HEK293 (cell line): ENCODE data around the gene FOXD1.
"Not testable (repeated sequence)": the region's sequence is repeated elsewhere in the genome, so short reads cannot be mapped to it uniquely, and the experiment has no call there.

Source experiments
- CTCF ChIA-PET: fragments of 350-600 bp; formaldehyde crosslinking; extraction: SDS; loops from one replicate; lab custom pipeline; 2021; ENCODE audit warnings: antibody characterized with exemption; lab: Yijun Ruan, JAX
- POLR2A ChIA-PET: fragments of 300-600 bp; formaldehyde crosslinking; extraction: SDS; loops from one replicate; lab custom pipeline; 2020; ENCODE audit warnings: antibody characterized with exemption, inconsistent platforms; lab: Yijun Ruan, JAX
- H3K27ac ChIP-seq: fragments of 200-500 bp; sonication (Bioruptor generic); 2 replicates; pipeline ENCODE4 v1.5.1; 2014; ENCODE audit warnings: low read depth, low read length, control low read depth, inconsistent platforms; ENCODE audit errors: extremely low read depth
- H3K36me3 ChIP-seq, 2 experiments: fragments of 200-500 bp in 1 of 2; sonication (Bioruptor generic) in 1 of 2; 1 replicate in 1 of 2; 2 replicates in 1 of 2; pipeline ENCODE4 v1.5.1; 2014 to 2017; ENCODE audit warnings: inconsistent platforms in 2 of 2, low read length in 2 of 2; ENCODE audit not compliant: control insufficient read depth in 2 of 2, insufficient read depth in 1 of 2
- H3K4me1 ChIP-seq: fragments of 200-500 bp; sonication (Bioruptor generic); 2 replicates; pipeline ENCODE4 v1.5.1; 2014; ENCODE audit warnings: mild to moderate bottlenecking, low read length, inconsistent platforms; ENCODE audit not compliant: control insufficient read depth, insufficient read depth
- H3K4me3 ChIP-seq: 2 replicates; pipeline ENCODE4 v1.5.1; 2011; ENCODE audit warnings: low read depth, mild to moderate bottlenecking, control low read depth, low read length, moderate library complexity
- H3K9me3 ChIP-seq: fragments of 200-500 bp; sonication (Bioruptor generic); 2 replicates; pipeline ENCODE4 v1.5.1; 2014; ENCODE audit warnings: low read depth, low read length, inconsistent platforms; ENCODE audit not compliant: control insufficient read depth, insufficient read depth
- BCL11A ChIP-seq: fragments of 450-650 bp; formaldehyde crosslinking; IDR thresholded peaks from 2 replicates; pipeline ENCODE4 v1.5.1; 2016; ENCODE audit warnings: low read depth, missing biosample characterization, missing genetic modification characterization
- BCL11B ChIP-seq: fragments of 450-650 bp; formaldehyde crosslinking; IDR thresholded peaks from 2 replicates; pipeline ENCODE4 v1.5.1; 2016; ENCODE audit warnings: low read depth, missing biosample characterization, missing genetic modification characterization
- GLI2 ChIP-seq: fragments of 450-650 bp; formaldehyde crosslinking; IDR thresholded peaks from 2 replicates; pipeline ENCODE4; 2017; ENCODE audit warnings: missing biosample characterization, missing genetic modification characterization, low read depth, borderline replicate concordance
- KLF16 ChIP-seq: fragments of 450-650 bp; formaldehyde crosslinking; IDR thresholded peaks from 2 replicates; pipeline ENCODE4 v1.5.1; 2017; ENCODE audit warnings: missing biosample characterization, missing genetic modification characterization
- MZF1 ChIP-seq: fragments of 450-650 bp; formaldehyde crosslinking; IDR thresholded peaks from 2 replicates; pipeline ENCODE4 v1.5.1; 2017; ENCODE audit warnings: missing biosample characterization, missing genetic modification characterization, borderline replicate concordance
- OSR2 ChIP-seq: fragments of 450-650 bp; formaldehyde crosslinking; IDR thresholded peaks from 2 replicates; pipeline ENCODE4 v1.5.1; 2016; ENCODE audit warnings: missing biosample characterization, missing genetic modification characterization
- OVOL3 ChIP-seq: fragments of 450-650 bp; formaldehyde crosslinking; IDR thresholded peaks from 2 replicates; pipeline ENCODE4 v1.5.1; 2016; ENCODE audit warnings: missing biosample characterization, missing genetic modification characterization
- PRDM6 ChIP-seq: fragments of 450-650 bp; formaldehyde crosslinking; IDR thresholded peaks from 2 replicates; pipeline ENCODE4 v1.5.1; 2017; ENCODE audit warnings: missing biosample characterization, missing genetic modification characterization
- YY1 ChIP-seq: fragments of 450-650 bp; formaldehyde crosslinking; IDR thresholded peaks from 2 replicates; pipeline ENCODE4 v1.5.1; 2018; ENCODE audit warnings: missing biosample characterization, missing genetic modification characterization
- ZBTB20 ChIP-seq: fragments of 450-650 bp; formaldehyde crosslinking; IDR thresholded peaks from 2 replicates; pipeline ENCODE4 v1.5.1; 2016; ENCODE audit warnings: missing biosample characterization, missing genetic modification characterization
- ZEB2 ChIP-seq: fragments of 450-650 bp; formaldehyde crosslinking; IDR thresholded peaks from 2 replicates; pipeline ENCODE4 v1.5.1; 2016; ENCODE audit warnings: missing biosample characterization, missing genetic modification characterization
- ZNF146 ChIP-seq: fragments of 450-650 bp; formaldehyde crosslinking; IDR thresholded peaks from 2 replicates; pipeline ENCODE4 v1.5.1; 2016; ENCODE audit warnings: missing biosample characterization, missing genetic modification characterization
- ZNF16 ChIP-seq: fragments of 450-650 bp; formaldehyde crosslinking; IDR thresholded peaks from 2 replicates; pipeline ENCODE4 v1.5.1; 2016; ENCODE audit warnings: low read depth, missing biosample characterization, missing genetic modification characterization
- ZNF214 ChIP-seq: fragments of 450-650 bp; formaldehyde crosslinking; IDR thresholded peaks from 2 replicates; pipeline ENCODE4 v1.5.1; 2017; ENCODE audit warnings: missing biosample characterization, mild to moderate bottlenecking, missing genetic modification characterization, borderline replicate concordance
- ZNF221 ChIP-seq: fragments of 450-650 bp; formaldehyde crosslinking; IDR thresholded peaks from 2 replicates; pipeline ENCODE4 v1.5.1; 2017; ENCODE audit warnings: missing biosample characterization, missing genetic modification characterization, borderline replicate concordance
- ZNF449 ChIP-seq: fragments of 450-650 bp; formaldehyde crosslinking; IDR thresholded peaks from 2 replicates; pipeline ENCODE4 v1.5.1; 2017; ENCODE audit warnings: missing biosample characterization, mild to moderate bottlenecking, missing genetic modification characterization, moderate library complexity
- ZNF513 ChIP-seq: fragments of 450-650 bp; IDR thresholded peaks from 2 replicates; pipeline ENCODE4 v1.5.1; 2018; ENCODE audit warnings: missing biosample characterization, missing genetic modification characterization
- ZNF580 ChIP-seq: fragments of 450-650 bp; formaldehyde crosslinking; IDR thresholded peaks from 2 replicates; pipeline ENCODE4 v1.5.1; 2016; ENCODE audit warnings: missing biosample characterization, missing genetic modification characterization
- ZNF596 ChIP-seq: fragments of 450-650 bp; IDR thresholded peaks from 2 replicates; pipeline ENCODE4 v1.5.0; 2018; ENCODE audit warnings: missing biosample characterization, mild to moderate bottlenecking, missing genetic modification characterization, moderate library complexity
- ZNF677 ChIP-seq: fragments of 450-650 bp; IDR thresholded peaks from 2 replicates; pipeline ENCODE4 v1.5.0; 2018; ENCODE audit warnings: missing biosample characterization, mild to moderate bottlenecking, missing genetic modification characterization, moderate library complexity
- ZSCAN16 ChIP-seq: fragments of 450-650 bp; formaldehyde crosslinking; IDR thresholded peaks from 2 replicates; pipeline ENCODE4 v1.5.1; 2016; ENCODE audit warnings: missing biosample characterization, missing genetic modification characterization

The FOXD1 gene

GRCh38 chr5:73469878-73470277, 21.3 kb upstream of the FOXD1 start:
- Histone ChIP-seq H3K36me3 (no peaks in the 10 kb centered on the region), H3K9me3 (no peaks in the 10 kb centered on the region), H3K4me3 (no peak overlapping the region), H3K27ac (no peak overlapping the region), H3K4me1 (no peaks in the 10 kb centered on the region)
- CTCF ChIA-PET: interaction anchor here (1.3 kb wide), 1 partner anchor 15 kb away, joined by 3 read pairs; no protein-coding TSS in a partner anchor
- TF ChIP-seq ZNF214 (tag by site-specific recombination) (no peak), KLF16 (tag by site-specific recombination) (no peak), ZNF221 (tag by site-specific recombination) (no peak), OVOL3 (no peak), ZEB2 (tag by site-specific recombination) (no peak), BCL11A (tag by site-specific recombination) (no peak), GLI2 (tag by site-specific recombination) (no peak), YY1 (tag by site-specific recombination) (no peak), ZSCAN16 (tag by site-specific recombination) (no peak), ZNF677 (tag by site-specific recombination) (no peak), ZNF596 (no peak), ZBTB20 (tag by site-specific recombination) (no peak)
- POLR2A ChIA-PET: no interaction called here

- CTCF ChIA-PET, H3K36me3 ChIP-seq: not testable (repeated sequence)
- TF ChIP-seq ZNF146 (peak; percentile 92), ZNF580 (tag by site-specific recombination) (0 out of 2 replicates have a peak, but pooled peaks have one; percentile 35)
- TF ChIP-seq, all 188 proteins: peak for 2; not testable (repeated sequence) for 186
- H3K4me1 ChIP-seq, H3K9me3 ChIP-seq, POLR2A ChIA-PET, H3K4me3 ChIP-seq, H3K27ac ChIP-seq: not testable (repeated sequence)
Observed at GRCh38 chr5:73468638-73469037, 20.1 kb upstream of the FOXD1 start.

- POLR2A ChIA-PET: no interaction called here
- Histone ChIP-seq H3K9me3 (no peaks in the 10 kb centered on the region), H3K27ac (no peak overlapping the region), H3K36me3 (no peaks in the 10 kb centered on the region), H3K4me3 (no peak overlapping the region), H3K4me1 (no peaks in the 10 kb centered on the region)
- TF ChIP-seq MZF1 (tag by site-specific recombination): 0 out of 2 replicates have a peak, but pooled peaks have one; percentile 21
- no peak for TF ChIP-seq ZNF513 (tag by site-specific recombination)
- TF ChIP-seq OSR2 (tag by site-specific recombination): peak; percentile 43; the same call in 1 of the 2 replicates
- peak; percentile 37; the same call in 1 of the 2 replicates for TF ChIP-seq PRDM6 (tag by site-specific recombination)
- TF ChIP-seq ZNF16: no peak
- no peak for TF ChIP-seq ZNF449 (tag by site-specific recombination)
- no peak for TF ChIP-seq BCL11B (tag by site-specific recombination)
- CTCF ChIA-PET: interaction anchor here (0.7 to 1.4 kb wide), 3 partner anchors 9 to 376 kb away, joined by 3 read pairs; no protein-coding TSS in a partner anchor
Observed at GRCh38 chr5:73464016-73464745, 15.6 kb upstream of the FOXD1 start.
